HepG2 (cell line): ENCODE measurements around the gene PLXND1. TPM values are rescaled to one million over a fixed set of nuclear protein-coding genes. Genes with fewer than 3 reads are reported as not detected.

Experiments used
- CENPT ChIP-seq: sonication (generic); formaldehyde crosslinking; IDR thresholded peaks from 2 replicates; pipeline ENCODE4 v1.8.0; 2022; ENCODE audit warnings: low read depth, mild to moderate bottlenecking, moderate library complexity, missing genetic modification reagents
- CHCHD3 ChIP-seq: sonication (generic); formaldehyde crosslinking; IDR thresholded peaks from 2 replicates; pipeline ENCODE4 v1.8.0; 2022; ENCODE audit warnings: mild to moderate bottlenecking, missing genetic modification reagents, moderate library complexity
- FOXA1 ChIP-seq, 2 experiments: fragments of 450-650 bp in 1 of 2; sonication (generic) in 1 of 2; formaldehyde crosslinking in 1 of 2; IDR thresholded peaks; 2 replicates each; pipeline versions ENCODE4 v1.4.0 to v1.6.1; 2016 to 2020; ENCODE audit warnings: missing genetic modification reagents in 1 of 2
- FOXP1 ChIP-seq, 2 experiments: fragments of 450-650 bp in 1 of 2; IDR thresholded peaks; 2 replicates each; pipeline ENCODE4 v1.6.1; 2017 to 2018; ENCODE audit warnings: antibody characterized with exemption in 1 of 2
- HNF4G ChIP-seq, 2 experiments: sonication (generic) in 1 of 2; formaldehyde crosslinking in 1 of 2; IDR thresholded peaks; 2 replicates each; pipeline versions ENCODE4 v1.4.0 to v1.6.1; 2011 to 2020; ENCODE audit warnings: borderline replicate concordance in 2 of 2, low read depth in 2 of 2, mild to moderate bottlenecking in 2 of 2, low read length in 1 of 2, missing genetic modification reagents in 1 of 2, moderate library complexity in 1 of 2
- HNRNPK ChIP-seq: fragments of 200-400 bp; formaldehyde crosslinking; IDR thresholded peaks from 2 replicates; pipeline ENCODE4 v1.6.1; 2018; ENCODE audit warnings: low read length, low read depth, moderate library complexity, mild to moderate bottlenecking; ENCODE audit not compliant: poor library complexity, severe bottlenecking
- KDM1A ChIP-seq: IDR thresholded peaks from 2 replicates; pipeline ENCODE4 v1.6.1; 2016; ENCODE audit warnings: missing compliant biosample characterization
- KDM5B ChIP-seq: sonication (generic); formaldehyde crosslinking; IDR thresholded peaks from 2 replicates; pipeline ENCODE4 v1.4.0; 2020; ENCODE audit warnings: missing genetic modification reagents, mild to moderate bottlenecking, borderline replicate concordance
- MBD4 ChIP-seq: IDR thresholded peaks from 2 replicates; pipeline ENCODE4 v1.6.1; 2012; ENCODE audit warnings: low read length, inconsistent platforms, borderline replicate concordance
- MTF1 ChIP-seq: sonication (generic); formaldehyde crosslinking; IDR thresholded peaks from 2 replicates; pipeline ENCODE4 v1.5.0; 2020; ENCODE audit warnings: missing genetic modification reagents
- NFYC ChIP-seq: IDR thresholded peaks from 2 replicates; pipeline ENCODE4 v1.6.1; 2016; ENCODE audit warnings: missing genetic modification reagents, missing compliant biosample characterization
- NRL ChIP-seq: sonication (generic); formaldehyde crosslinking; IDR thresholded peaks from 2 replicates; pipeline ENCODE4 v1.5.0; 2020; ENCODE audit warnings: missing genetic modification reagents, mild to moderate bottlenecking, moderate library complexity, borderline replicate concordance
- PAF1 ChIP-seq: IDR thresholded peaks from 2 replicates; pipeline ENCODE4 v1.6.1; 2016; ENCODE audit warnings: missing genetic modification reagents, missing compliant biosample characterization
- SMARCE1 ChIP-seq: fragments of 450-650 bp; IDR thresholded peaks from 2 replicates; pipeline ENCODE4 v1.6.1; 2017; ENCODE audit warnings: borderline replicate concordance
- TBX3 ChIP-seq: fragments of 450-650 bp; IDR thresholded peaks from 2 replicates; pipeline ENCODE4 v1.6.1; 2017; ENCODE audit warnings: antibody characterized with exemption, mild to moderate bottlenecking, inconsistent platforms, borderline replicate concordance
- TSC22D2 ChIP-seq: sonication (generic); formaldehyde crosslinking; IDR thresholded peaks from 2 replicates; pipeline ENCODE4 v1.5.1; 2020; ENCODE audit warnings: missing genetic modification reagents, mild to moderate bottlenecking, borderline replicate concordance
- ZNF282 ChIP-seq: fragments of 450-650 bp; IDR thresholded peaks from 2 replicates; pipeline ENCODE4 v1.6.1; 2018; ENCODE audit not compliant: partially characterized antibody
- ZNF432 ChIP-seq: sonication (generic); formaldehyde crosslinking; IDR thresholded peaks from 2 replicates; pipeline ENCODE4 v1.5.0; 2020; ENCODE audit warnings: missing genetic modification reagents, mild to moderate bottlenecking, borderline replicate concordance
- ZNF7 ChIP-seq: IDR thresholded peaks from 2 replicates; pipeline ENCODE4 v1.6.1; 2016; ENCODE audit warnings: missing biosample characterization, missing genetic modification reagents
- ZNF792 ChIP-seq: IDR thresholded peaks from 2 replicates; pipeline ENCODE4 v1.6.1; 2016
- polyA plus RNA-seq, 8 experiments: library from polyadenylated mRNA; depleted of rRNA in 3 of 8; stranded (reverse) in 7 of 8; unstranded in 1 of 8; fragments of >200 nt; fragmentation: Illumina TruSeq in 4 of 8; extraction: Trizol in 4 of 8; gene quantifications; 2 replicates each; pipeline versions ENCODE4 v1.2.1 to v1.2.3, GENCODE V29; 2011 to 2016; ENCODE audit warnings: low read depth in 4 of 8, missing spikeins in 1 of 8, mixed read lengths in 1 of 8; ENCODE audit not compliant: insufficient read depth in 1 of 8
- total RNA-seq, 5 experiments: library from RNA; depleted of rRNA; stranded (reverse); fragments of >200 nt; fragmentation: Illumina TruSeq; extraction: Trizol; gene quantifications; 2 replicates each; pipeline ENCODE4 v1.2.3, GENCODE V29; 2016; ENCODE audit warnings: low read depth in 1 of 5
- TF ChIP-seq, protein P1 (sequence below): sonication (generic); formaldehyde crosslinking; IDR thresholded peaks from 2 replicates; pipeline ENCODE4 v1.5.0; 2020; ENCODE audit warnings: missing genetic modification reagents, mild to moderate bottlenecking, borderline replicate concordance
- TF ChIP-seq, protein P2 (sequence below): sonication (generic); formaldehyde crosslinking; IDR thresholded peaks from 2 replicates; pipeline ENCODE4 v1.4.0; 2020; ENCODE audit warnings: missing genetic modification reagents
- TF ChIP-seq, protein P3 (sequence below): sonication (generic); formaldehyde crosslinking; IDR thresholded peaks from 2 replicates; pipeline ENCODE4 v1.5.1; 2020; ENCODE audit warnings: missing genetic modification reagents, mild to moderate bottlenecking, borderline replicate concordance
- TF ChIP-seq, protein P4 (sequence below): sonication (generic); formaldehyde crosslinking; IDR thresholded peaks from 2 replicates; pipeline ENCODE4 v1.4.0; 2020; ENCODE audit warnings: missing genetic modification reagents; ENCODE audit errors: not compliant biosample characterization

PLXND1 gene
- total and polyA plus RNA-seq, 2 of the 13 experiments (the other 11 are each of a cell fraction or from before 2014, with no cell fraction given) = 15.9 to 42.0 TPM

DNA sequence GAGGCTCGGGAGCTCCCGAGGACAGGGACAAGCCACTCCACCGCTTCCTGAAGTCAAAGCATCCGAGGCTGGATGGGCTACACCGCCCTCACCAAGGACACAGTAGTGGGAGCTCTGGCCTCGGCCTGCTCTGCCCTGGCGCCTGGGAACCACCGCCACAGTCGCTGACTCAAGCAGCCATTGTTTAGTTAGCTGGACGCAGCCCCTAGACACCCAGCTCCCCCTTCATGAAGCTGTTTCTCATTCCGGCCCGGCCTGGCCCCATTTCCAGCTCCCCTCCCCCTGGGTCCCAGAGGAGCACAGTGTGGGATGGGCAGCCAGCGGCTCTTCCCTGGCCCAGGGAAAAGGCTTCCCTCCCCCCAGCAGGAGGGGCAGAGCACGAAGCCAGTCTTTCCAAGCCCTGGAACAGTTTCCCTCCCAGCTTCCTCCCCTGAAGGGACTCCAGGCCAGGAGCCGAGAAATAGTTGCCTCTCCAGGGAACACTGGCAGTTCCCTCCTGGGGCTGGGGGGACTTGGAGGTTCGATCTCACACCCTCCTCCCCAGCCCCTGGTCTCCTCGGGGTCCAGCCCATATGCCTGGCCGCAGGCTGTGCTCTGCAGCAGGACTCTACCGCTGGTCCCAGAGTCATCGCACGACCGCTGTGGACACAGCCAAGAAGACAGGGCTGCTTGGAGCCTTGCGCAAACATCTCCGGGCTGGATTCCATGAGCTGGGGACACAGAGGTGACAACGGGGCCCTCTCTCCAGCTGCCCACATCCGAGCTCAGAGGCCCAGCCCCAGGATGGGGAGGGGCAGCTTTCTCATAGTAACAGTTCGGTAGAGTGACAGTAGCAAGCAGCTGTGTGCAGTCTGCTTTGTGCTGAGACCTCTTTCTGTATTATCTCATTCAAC is 10.0 kb downstream of the PLXND1 start (continued):
- TF ChIP-seq TBX3 (0 out of 2 replicates have a peak, but pooled peaks have one; percentile 21), CHCHD3 (CRISPR knock-in tag) (no peak), CENPT (CRISPR knock-in tag) (no peak), NFYC (CRISPR knock-in tag) (no peak), NRL (CRISPR knock-in tag) (peak; percentile 25; the same call in 1 of the 2 replicates), ZNF282 (no peak), HNRNPK (no peak), MBD4 (no peak), KDM5B (peak; percentile 57; the same call in 1 of the 2 replicates), ZNF7 (CRISPR knock-in tag) (no peak), ZNF432 (no peak), SMARCE1 (no peak), FOXA1 (IDR thresholded peaks at IDR 0.05) (no peak), FOXA1 (CRISPR knock-in tag; IDR thresholded peaks at IDR 0.05) (peak; percentile 90), HNF4G (IDR thresholded peaks at IDR 0.05; ENCODE audit: borderline replicate concordance, low read depth, low read length) (no peak), HNF4G (CRISPR knock-in tag; IDR thresholded peaks at IDR 0.05; ENCODE audit: borderline replicate concordance, low read depth) (no peak), KDM1A (peak; percentile 58; the same call in 1 of the 2 replicates), MTF1 (CRISPR knock-in tag) (no peak), ZNF792 (CRISPR knock-in tag) (peak; percentile 93), PAF1 (CRISPR knock-in tag) (no peak), FOXP1 (IDR thresholded peaks at IDR 0.05) (no peak), FOXP1 (CRISPR knock-in tag; IDR thresholded peaks at IDR 0.05) (peak; percentile 43; the same call in 1 of the 2 replicates), TSC22D2 (peak; percentile 47; the same call in 1 of the 2 replicates)
- TF ChIP-seq, protein P1, sequence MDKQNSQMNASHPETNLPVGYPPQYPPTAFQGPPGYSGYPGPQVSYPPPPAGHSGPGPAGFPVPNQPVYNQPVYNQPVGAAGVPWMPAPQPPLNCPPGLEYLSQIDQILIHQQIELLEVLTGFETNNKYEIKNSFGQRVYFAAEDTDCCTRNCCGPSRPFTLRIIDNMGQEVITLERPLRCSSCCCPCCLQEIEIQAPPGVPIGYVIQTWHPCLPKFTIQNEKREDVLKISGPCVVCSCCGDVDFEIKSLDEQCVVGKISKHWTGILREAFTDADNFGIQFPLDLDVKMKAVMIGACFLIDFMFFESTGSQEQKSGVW (CRISPR knock-in tag) = no peak
- TF ChIP-seq, protein P2, sequence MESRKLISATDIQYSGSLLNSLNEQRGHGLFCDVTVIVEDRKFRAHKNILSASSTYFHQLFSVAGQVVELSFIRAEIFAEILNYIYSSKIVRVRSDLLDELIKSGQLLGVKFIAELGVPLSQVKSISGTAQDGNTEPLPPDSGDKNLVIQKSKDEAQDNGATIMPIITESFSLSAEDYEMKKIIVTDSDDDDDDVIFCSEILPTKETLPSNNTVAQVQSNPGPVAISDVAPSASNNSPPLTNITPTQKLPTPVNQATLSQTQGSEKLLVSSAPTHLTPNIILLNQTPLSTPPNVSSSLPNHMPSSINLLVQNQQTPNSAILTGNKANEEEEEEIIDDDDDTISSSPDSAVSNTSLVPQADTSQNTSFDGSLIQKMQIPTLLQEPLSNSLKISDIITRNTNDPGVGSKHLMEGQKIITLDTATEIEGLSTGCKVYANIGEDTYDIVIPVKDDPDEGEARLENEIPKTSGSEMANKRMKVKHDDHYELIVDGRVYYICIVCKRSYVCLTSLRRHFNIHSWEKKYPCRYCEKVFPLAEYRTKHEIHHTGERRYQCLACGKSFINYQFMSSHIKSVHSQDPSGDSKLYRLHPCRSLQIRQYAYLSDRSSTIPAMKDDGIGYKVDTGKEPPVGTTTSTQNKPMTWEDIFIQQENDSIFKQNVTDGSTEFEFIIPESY (CRISPR knock-in tag) = no peak
- TF ChIP-seq, protein P3, sequence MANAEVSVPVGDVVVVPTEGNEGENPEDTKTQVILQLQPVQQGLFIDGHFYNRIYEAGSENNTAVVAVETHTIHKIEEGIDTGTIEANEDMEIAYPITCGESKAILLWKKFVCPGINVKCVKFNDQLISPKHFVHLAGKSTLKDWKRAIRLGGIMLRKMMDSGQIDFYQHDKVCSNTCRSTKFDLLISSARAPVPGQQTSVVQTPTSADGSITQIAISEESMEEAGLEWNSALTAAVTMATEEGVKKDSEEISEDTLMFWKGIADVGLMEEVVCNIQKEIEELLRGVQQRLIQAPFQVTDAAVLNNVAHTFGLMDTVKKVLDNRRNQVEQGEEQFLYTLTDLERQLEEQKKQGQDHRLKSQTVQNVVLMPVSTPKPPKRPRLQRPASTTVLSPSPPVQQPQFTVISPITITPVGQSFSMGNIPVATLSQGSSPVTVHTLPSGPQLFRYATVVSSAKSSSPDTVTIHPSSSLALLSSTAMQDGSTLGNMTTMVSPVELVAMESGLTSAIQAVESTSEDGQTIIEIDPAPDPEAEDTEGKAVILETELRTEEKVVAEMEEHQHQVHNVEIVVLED (CRISPR knock-in tag) = no peak; the same call in 1 of the 2 replicates
- TF ChIP-seq, protein P4, sequence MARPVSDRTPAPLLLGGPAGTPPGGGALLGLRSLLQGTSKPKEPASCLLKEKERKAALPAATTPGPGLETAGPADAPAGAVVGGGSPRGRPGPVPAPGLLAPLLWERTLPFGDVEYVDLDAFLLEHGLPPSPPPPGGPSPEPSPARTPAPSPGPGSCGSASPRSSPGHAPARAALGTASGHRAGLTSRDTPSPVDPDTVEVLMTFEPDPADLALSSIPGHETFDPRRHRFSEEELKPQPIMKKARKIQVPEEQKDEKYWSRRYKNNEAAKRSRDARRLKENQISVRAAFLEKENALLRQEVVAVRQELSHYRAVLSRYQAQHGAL (CRISPR knock-in tag) = no peak
